DMS153 treated with DMSO at 0.1 percent for 48 hours (cell line): ENCODE data around the gene AVPI1.
"Not testable (repeated sequence)": the region's sequence is repeated elsewhere in the genome, so short reads cannot be mapped to it uniquely, and the experiment has no call there.

ENCODE experiments used
- DNase-seq: peaks from one replicate; lab custom pipeline; 2025; ENCODE audit not compliant: unreplicated experiment; lab: John Stamatoyannopoulos, UW

AVPI1 gene

DNA sequence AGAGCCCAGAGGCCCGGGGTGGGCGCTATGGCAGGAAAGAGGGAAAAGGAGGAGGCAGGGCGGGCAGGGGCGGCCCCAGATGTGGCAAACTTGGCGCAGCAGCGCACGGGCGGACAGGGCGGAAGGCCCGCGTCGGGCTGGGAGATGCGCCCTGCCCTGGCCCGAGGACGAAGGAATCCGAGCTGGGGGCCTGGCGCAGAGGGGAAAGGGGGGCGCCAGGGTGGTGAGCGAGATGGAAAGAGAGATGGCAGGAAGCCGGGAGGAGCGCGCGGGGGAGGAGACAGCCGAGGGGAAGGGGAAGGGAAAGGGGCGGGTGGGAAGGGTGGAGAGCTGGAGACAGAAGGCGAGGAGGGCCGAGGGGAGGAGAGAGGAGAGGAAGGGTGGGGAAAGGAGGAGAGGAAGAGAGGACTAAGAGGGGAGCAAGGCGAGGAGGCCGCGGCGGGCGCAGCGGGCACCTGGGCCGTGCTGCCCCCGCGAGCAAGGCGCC, 26.3 kb upstream of the AVPI1 start, which contains the start of gene MARVELD1:
TSS of gene MARVELD1 (plus strand) at position 392 of the 487 bp plus-strand sequence. CDS start 147 bp downstream, outside the sequence.
- DNase-seq: no peak

DNA sequence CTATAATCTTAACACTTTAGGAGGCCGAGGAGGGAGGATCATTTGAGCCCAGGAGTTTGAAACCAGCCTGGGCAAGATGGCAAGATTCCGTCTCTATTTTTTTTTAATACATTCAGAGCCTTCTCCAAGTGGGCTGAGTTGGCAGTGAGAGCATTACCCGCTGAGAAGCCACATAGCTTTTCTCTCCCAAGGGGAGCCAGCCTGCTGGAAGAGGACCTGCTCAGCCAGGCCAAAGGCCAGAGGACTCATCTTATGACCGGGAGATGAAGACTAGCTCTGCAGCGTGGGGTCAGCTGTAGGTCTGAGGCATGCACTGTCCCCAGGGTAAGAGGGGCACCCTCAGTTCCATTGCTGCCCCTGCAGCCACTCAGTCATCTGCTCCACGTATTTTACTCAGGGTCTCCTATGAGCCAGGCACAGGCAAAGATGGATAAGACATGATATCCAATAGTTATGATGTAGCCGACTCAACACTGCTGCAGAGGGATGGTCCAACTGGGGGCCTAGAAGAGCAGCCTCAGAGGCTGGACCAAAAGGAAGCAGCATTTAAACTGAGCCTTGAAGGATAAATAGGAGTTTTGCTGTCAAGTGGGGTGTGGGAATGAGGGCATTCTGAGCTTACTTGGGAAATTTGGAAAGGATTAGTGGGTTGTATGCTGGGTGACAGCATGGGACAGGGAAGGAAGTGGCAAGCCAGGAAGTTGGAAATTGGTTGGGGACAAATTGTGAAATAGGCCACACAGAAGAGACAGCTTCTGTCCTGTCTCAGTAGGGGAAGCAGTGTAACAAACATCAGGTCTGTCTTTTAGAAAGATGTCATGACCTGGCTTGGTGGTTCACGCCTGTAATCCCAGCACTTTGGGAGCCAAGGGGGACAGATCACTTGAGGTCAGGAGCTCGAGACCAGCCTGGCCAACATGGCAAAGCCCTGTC, 24.9 kb upstream of the AVPI1 start:
- DNase-seq: no peak

DNA sequence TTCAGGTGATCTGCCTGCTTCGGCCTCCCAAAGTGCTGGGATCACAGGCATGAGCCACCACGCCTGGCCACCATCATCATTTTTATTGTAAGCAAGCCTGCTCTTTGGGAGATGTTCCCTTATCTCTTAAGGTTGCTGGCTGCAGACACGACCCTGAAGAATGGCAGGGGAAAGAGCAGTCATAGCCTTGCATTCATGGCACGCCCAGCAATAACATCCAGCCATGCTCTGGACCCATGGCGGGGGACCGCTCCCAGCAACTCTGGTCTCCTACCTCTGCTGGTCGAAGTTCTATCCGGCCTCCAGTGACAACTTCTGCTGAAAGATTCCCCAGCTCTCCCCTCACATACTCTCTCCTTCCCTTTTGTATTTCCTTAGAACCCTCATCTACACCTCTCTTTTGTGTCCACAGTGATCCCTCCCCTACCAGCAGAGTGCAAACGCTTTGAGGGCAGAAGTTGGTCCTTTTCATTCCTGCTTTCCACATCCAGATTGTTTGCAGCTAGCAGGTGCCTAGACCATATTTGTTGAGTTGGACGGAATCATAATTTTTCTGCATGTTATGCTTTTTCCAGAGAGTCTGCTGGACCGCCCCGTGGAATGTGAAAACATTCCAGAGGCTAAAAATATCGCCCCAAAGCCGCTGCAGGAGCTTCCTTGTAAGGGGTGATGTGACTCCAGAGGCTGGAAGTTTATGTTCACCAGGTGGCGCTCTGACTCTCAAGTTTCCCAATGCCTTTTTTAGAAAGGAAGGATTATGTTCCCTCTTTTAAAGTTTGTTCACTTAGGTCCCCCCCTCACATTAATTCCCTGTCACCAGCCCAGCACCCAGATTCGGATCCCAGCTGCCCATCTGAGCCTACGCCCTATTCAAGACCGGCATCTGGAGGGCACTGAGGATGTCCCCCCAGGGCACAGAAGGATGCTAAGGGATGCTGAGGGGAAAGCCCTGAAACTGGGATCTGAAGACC, 22.2 kb upstream of the AVPI1 start:
- peak; percentile 32 for DNase-seq

DNA sequence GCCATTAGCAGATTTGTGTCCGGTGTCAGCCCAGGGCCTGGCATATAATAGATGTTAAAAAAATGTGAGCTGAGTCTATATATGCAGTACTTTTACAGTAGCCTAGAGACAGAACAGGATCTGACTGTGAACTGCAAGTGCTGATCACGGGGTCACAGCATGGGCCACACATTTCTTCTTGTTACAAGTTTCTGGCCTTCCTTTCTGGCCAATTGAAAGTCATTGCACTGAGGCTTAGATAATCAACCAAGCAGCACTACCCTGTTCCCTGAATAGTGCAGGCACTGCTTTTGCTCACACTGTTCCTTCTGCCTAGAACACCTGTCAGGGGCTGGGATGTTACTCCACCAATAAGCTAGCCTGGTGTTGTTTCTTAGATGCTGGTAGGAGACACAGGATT, 21.1 kb upstream of the AVPI1 start:
- DNase-seq: no peak

DNA sequence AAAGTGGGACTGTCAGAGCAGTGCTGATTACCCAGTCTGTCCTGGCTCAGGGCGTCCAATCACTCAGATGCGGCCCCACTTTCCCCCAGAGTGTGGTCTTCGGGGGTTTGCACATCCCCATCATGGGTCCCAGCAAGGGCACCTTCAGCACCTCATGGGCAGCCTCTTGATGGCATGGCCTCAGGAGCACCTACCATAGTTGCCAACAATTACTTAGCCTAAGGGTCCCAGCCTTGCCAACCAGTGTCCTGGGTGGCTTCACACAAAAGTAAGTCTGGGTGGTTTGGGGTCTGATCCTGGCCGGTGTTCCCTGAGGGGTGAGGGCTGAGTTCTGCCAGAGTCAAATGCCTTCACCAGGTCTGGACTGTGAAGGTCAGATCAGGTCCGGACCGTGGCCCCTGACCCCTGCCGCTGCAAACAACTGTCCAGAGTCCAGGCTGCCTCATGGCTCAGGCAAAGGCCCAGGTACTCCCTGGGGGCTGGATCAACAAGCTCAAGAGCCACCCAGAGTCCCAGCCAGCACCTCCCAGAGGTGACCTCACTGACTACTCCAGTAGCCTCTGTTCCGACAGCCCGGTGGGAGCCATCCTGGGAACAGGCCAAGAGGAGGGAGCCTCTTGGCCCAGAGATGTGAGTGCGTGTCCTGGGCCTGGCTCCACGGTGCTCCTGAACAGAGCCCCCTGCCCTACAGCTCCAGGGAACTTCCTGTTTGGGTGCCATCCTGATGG, 20.3 kb upstream of the AVPI1 start:
- DNase-seq: no peak

DNA sequence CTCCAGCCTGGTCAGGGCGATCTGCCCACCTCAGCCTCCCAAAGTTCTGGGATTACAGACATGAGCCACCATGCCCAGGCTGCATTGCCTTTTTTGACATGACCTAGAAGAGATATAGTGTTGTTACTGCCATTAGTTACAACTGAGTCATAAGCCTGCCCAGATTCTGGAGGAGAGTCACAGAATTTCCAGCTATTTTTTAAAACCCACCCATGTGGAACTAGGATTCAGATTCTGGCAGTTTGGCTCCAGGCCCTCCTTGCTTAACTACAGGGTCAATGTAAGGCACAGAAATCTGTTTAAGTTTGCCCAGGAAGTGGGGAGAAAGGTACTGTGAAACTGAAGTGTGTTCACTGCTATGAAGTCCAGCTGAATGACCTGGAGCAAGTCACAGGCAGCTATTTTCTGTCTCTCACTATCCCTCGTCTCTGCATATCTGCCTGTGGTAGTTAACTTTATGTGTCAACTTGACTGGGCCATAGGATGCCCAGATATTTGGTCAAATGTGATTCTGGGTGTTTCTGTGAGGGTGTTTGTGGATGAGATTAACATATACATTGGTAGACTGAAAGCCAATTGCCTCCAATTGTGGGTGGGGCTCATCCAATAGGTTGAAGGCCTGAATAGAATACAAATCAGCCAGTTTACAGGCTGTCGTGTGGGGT, 18.1 kb upstream of the AVPI1 start:
- DNase-seq: no peak

DNA sequence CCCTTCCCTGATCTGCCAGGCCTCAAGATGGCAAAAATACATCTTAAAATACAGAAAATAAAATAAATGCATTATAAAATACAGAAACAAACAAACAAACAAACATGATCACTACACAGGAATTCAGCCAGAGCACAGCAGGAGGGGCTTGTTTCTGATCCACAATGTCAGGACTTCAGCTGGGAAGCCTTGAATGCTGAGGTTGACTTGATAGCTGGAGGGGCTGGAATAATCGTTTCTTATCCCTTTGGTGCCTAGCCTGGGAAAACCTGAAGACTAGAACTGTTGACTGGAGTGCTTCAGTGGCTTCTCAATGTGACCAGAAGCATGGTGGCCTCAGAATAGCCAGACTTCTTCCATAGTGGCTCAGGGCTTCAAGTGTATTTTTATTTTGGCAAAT, 17.3 kb upstream of the AVPI1 start:
- no peak for DNase-seq

DNA sequence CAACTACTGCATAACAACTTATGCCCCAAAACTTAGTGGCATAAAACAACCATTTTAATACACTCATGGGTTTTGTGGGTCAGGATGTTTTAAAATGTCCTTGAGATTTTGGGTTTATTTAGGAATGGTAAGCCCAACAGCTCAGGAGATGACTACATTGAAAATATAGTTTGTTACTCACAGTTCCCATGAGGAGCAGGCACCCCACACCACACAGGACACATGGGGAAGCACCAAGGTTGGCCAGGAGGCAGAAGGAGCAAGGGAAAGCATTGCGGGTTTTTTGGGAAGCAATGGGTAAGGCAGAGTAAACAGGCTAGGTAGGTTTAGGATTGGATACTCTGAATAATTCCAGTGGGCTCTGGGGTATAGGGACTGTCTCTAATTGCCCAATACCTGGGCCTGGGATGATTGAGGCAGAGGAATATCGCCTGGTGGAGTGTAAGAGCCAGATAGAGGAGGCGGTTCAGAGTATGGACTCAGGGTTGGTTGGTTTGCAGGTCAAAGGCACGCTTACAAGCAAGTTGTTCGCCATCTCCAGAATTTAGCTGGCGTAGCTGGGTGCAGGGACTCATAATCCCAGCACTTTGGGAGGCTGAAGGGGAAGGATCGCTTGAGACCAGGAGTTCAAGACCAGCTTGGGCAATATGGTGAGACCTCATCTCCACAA, 16.5 kb upstream of the AVPI1 start:
- DNase-seq: no peak

DNA sequence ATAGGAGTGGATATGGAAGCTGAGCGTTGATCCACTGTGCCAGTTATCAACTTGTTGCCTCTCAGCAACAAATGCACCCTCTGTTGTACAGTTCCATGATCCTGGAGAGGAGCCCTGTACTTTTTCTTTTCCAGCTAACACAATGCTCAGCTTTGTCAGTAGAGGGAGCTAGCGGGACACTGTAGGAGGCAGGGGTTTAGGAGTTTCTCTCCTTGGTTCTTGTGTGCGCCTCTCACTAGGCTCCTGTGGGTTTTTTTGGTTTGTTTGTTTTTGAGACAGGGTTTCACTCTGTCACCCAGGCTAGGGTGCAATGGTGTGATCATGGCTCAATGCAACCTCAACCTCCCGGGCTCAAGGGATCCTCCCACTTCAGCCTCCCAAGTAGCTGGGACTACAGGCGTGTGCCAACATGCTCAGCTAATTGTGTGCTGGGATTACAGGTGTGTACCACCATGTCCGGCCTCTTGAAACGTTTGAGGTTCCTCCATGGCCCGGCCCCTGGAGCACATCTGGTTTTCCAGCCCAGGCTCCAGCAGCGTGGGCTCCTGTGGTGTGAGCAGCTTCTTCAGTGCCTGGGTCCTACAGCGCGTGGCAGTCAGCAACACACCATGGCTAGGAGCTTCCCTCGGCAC, 14.5 kb upstream of the AVPI1 start:
- DNase-seq: peak; percentile 29

DNA sequence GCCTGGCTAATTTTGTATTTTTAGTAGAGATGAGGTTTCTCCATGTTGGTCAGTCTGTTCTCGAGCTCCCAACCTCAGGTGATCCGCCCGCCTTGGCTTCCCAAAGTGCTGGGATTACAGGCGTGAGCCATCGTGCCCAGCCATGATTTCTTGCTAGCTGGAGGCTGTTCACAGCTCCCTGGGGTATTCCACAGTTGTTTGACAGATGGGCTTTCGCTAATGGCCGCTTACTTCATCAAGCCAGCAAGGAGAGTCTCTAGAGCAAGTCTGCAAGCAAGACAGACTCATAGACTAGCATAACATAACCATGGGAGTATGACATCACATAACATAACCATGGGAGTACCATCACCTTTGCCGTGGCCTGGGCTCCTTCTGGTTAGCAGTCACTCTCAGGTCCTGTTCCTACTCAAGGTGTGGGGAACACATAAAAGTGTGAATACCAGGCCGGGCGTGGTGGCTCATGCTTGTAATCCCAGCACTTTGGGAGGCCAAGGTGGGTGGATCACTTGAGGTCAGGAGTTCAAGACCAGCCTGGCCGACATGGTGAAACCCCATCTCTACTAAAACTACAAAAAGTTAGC, 11.1 kb upstream of the AVPI1 start:
- not testable (repeated sequence) for DNase-seq

DNA sequence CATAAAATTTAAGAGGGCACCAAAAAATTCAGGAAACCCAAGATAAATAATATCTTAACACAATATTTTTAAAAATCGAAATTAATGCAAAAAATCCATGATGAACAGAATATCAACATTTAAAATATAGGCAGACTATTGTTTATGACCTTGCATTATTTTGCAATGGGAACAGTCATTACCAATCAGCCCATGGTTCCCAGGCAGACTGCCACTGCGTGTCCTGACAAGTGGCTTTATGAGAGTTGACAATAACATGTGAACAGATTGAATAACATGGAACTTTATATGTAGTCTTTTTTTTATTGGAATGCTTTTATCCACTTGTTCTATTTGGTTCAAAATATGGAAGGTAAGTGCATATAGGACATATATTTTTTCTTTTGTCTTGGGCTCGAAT, 3.1 kb upstream of the AVPI1 start:
- no peak for DNase-seq

DNA sequence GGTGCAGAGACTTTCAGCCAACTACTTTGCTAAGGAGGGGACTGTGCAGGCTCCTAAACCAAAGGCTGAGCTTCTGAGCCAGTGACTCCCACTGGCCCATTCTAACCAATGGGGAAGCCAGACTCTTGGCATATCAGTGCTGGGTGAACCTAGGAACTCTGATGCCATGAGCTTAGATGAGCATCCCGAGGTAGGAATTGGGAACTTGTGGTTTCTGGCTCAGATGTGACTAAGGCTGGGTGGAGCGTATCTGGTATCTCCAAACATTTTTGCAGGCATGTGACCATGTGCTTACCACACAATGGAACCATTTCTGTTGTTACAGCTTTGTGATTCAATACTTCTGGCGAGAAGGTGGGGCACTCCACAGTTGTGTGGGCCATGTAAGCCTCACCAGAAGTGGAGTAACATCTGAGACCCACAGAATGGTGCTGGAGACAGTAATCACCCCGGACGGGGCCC, 2.5 kb upstream of the AVPI1 start:
- DNase-seq: no peak

DNA sequence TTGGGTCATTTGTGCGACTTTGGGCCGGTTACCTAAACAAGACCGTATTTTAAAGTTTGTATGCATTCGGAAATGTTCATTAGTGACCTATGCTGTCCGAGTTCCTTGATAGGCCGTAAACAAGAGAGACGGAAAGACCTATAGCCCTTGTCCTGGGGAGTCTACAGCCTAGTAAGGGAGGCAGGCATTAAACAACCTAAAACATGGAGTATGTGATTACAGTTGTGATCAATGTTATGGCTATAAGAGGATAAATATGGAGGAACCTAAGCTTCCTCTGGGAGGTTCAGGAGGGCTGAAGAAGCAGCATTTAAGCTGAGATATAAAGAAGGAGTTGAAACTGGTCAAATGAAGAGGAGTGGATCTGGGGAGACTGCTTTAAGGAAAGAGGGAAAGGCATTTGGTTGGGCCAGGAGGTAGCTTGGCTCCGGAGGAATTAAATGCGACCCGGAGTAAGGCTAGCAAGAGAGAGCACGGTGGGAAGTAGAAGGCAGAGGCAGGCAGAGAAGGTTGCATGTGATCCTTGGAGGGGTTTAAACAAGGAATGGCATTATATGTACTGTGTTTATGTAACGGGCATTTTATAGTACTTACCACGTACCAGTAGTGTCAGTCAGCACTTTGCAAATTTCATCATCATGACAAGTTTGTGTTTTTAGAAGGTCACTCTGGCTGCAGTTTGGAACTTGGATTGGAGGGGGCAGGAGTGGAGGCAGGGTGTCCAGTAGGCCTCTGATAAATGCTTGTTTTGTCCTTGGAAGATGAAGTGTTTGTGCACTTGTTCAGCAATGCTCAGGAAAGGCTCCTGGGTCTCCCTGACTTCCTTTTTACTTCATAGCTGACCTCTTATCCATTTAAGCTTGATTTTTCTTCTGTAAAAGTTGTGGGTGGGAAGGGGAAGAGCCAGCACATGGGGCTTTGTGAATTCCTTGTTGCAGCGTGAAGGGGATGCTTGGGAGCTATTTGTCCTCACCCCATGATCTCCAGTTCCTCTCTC, 1.0 kb upstream of the AVPI1 start:
- DNase-seq: no peak

DNA sequence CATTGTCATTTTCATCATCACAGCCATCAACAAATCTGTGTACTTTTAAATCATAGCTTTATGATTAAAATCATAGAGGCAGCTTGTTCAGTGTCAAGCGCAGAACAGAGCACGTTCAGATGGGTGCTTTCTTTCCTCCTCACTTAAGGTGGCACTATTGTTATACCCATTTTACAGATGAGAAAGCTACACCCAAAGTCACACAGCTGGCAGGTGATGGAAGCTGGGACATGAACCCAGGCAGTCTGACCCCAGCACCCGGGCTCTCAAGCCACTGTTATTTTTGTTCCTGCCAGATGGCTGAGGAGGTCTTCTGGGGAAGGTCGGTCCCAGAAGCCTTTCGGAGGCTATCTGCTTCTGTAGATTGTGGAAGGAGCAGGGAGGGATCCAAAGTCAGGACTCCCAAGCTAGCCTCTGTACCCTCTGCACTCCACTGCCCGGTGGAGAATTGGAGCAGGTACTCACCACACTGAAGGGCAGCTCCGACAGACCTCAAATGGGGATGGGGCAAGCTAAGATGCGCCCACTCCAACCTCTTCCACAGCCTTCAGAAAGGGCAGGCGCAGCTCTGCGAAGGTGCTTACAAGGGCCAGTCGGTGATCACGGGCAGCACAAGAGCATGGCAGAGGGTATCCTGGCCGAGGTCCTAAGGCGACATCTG, 610 bp downstream of the AVPI1 start:
- DNase-seq: no peak

DNA sequence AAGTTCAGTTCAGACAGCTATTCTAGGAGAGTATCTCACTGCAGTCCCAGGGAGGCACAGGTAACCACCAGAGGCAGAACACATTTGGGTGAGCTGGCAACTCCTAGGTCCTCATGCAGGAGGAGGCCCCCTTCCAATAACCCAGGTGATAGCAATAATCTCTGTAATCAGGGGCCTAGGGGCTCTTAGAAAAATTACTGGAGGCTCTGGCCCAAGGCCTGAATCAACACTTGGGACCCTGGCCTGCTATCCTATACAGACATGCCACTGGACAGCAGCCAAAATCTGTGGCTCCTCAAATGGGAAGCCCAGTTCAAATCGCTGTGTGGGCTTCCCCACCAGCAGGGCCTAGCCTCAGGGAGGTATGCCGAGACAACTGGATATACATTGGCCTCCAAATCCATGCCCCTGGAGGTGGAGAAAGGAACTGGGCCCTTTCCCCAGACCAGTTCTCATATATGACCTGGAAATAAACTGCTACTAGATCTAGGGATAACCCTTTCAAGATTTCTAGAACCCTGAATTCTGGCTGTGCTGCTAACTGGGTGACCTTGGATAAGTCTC, 1.6 kb downstream of the AVPI1 start:
- no peak for DNase-seq

DNA sequence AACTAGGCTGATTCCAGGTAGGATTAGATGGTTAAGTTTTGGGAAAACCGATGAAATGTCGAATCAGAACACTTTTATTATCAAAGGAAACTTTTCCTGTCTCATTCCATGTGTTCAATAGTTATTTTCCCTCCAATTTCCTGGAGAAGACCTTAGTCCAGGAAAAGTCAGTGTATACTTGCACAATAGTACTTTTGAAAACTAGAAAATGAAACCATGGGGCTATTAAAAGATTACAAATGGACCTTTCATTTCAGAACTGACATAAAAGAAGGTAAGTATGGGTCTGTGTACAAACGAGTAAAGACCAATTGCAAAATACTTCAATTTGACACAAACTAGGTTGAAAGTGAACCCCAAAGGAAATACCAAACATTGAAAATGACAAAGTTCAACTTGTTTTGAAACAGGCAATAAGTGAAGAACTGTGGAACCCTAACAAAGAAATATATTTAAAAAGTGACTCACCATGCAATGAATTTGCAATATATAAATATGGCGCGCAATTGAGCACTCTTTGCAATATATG, 2.1 kb downstream of the AVPI1 start:
- DNase-seq: no peak

DNA sequence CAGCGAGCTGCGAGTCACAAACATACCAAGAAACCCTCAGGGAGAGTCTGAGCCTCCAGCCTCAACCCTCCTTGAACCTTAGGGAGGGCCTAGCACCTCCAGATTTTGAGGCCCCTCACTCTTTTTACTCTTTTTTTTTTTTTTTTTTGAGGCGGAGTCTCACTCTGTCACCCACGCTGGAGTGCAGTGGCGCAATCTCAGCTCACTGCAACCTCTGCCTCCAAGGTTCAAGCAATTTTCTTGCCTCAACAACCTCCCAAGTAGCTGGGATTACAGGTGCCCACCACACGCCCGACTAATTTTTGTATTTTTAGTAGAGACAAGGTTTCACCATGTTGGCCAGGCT, 2.7 kb downstream of the AVPI1 start:
- not testable (repeated sequence) for DNase-seq
